ENCODE data around the gene NAMPT. TPM values are rescaled to one million over a fixed set of nuclear protein-coding genes. Genes with fewer than 3 reads are reported as not detected.

NAMPT gene
- total and polyA plus RNA-seq, 8 donors, result 24.5 to 127 (median 59.1) TPM

GRCh38 chr7:106234425-106234824, 50.4 kb downstream of the NAMPT start:
- ATAC-seq (no peak), FAIRE-seq (no peak), DNase-seq (no peak)
- no peaks in the 10 kb centered on the region for H3K9me3 ChIP-seq
- H3K27me3 ChIP-seq, result no peaks in the 10 kb centered on the region
- H3K36me3 ChIP-seq, result no peaks in the 10 kb centered on the region
- WGBS, 2 donors, result 86 to 95% methylated on average over 1 of the region's 1 CpG
- H3K4me3 ChIP-seq, result no peak overlapping the region
- TF ChIP-seq, protein P1, sequence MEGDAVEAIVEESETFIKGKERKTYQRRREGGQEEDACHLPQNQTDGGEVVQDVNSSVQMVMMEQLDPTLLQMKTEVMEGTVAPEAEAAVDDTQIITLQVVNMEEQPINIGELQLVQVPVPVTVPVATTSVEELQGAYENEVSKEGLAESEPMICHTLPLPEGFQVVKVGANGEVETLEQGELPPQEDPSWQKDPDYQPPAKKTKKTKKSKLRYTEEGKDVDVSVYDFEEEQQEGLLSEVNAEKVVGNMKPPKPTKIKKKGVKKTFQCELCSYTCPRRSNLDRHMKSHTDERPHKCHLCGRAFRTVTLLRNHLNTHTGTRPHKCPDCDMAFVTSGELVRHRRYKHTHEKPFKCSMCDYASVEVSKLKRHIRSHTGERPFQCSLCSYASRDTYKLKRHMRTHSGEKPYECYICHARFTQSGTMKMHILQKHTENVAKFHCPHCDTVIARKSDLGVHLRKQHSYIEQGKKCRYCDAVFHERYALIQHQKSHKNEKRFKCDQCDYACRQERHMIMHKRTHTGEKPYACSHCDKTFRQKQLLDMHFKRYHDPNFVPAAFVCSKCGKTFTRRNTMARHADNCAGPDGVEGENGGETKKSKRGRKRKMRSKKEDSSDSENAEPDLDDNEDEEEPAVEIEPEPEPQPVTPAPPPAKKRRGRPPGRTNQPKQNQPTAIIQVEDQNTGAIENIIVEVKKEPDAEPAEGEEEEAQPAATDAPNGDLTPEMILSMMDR (IDR thresholded peaks at IDR 0.05), result no peak
- H3K27ac ChIP-seq, result no peak overlapping the region
- intact Hi-C loops (cut with DNase I), result no loop called here
- no peaks in the 10 kb centered on the region for H3K4me1 ChIP-seq

- FAIRE-seq (no peak), ATAC-seq (no peak)
These were observed 52.8 kb downstream of the NAMPT start for GRCh38 chr7:106231856-106232490.

GRCh38 chr7:106225856-106226255, 58.9 kb downstream of the NAMPT start:
- ATAC-seq (no peak), FAIRE-seq (peak; percentile 60), DNase-seq (no peak)
- Histone ChIP-seq H3K36me3 (no peaks in the 10 kb centered on the region), H3K4me3 (no peak overlapping the region), H3K27me3 (no peaks in the 10 kb centered on the region), H3K4me1 (no peaks in the 10 kb centered on the region), H3K9me3 (no peaks in the 10 kb centered on the region), H3K27ac (no peak overlapping the region)
- intact Hi-C loops (cut with DNase I), result no loop called here
- TF ChIP-seq, protein P1 (IDR thresholded peaks at IDR 0.05), result no peak

More at GRCh38 chr7:106231856-106232490, 52.8 kb downstream of the NAMPT start:
- Histone ChIP-seq H3K4me3 (no peak overlapping the region), H3K9me3 (no peaks in the 10 kb centered on the region), H3K36me3 (no peaks in the 10 kb centered on the region), H3K27me3 (no peaks in the 10 kb centered on the region), H3K4me1 (no peaks in the 10 kb centered on the region), H3K27ac (no peak overlapping the region)
- TF ChIP-seq, protein P1 (IDR thresholded peaks at IDR 0.05), result no peak
- intact Hi-C loops (cut with DNase I), result no loop called here
- WGBS, 2 donors, result 66 to 68% methylated on average over 7 of the region's 7 CpGs
- no peak for DNase-seq

GRCh38 chr7:106224797-106225196, 60.0 kb downstream of the NAMPT start:
- no peaks in the 10 kb centered on the region for H3K27me3 ChIP-seq
- H3K27ac ChIP-seq, result no peak overlapping the region
- no peaks in the 10 kb centered on the region for H3K4me1 ChIP-seq
- WGBS, 2 donors, result 67 to 74% methylated on average over 6 of the region's 6 CpGs
- TF ChIP-seq, protein P1 (IDR thresholded peaks at IDR 0.05), result no peak
- no peak for FAIRE-seq
- H3K4me3 ChIP-seq, result no peak overlapping the region
- H3K36me3 ChIP-seq, result no peaks in the 10 kb centered on the region
- ATAC-seq, result no peak
- no peak for DNase-seq
- intact Hi-C loops (cut with DNase I), result no loop called here
- no peaks in the 10 kb centered on the region for H3K9me3 ChIP-seq

GRCh38 chr7:106223156-106223555, 61.6 kb downstream of the NAMPT start:
- Histone ChIP-seq H3K27me3 (no peaks in the 10 kb centered on the region), H3K4me3 (no peak overlapping the region), H3K4me1 (no peaks in the 10 kb centered on the region), H3K27ac (no peak overlapping the region), H3K9me3 (no peaks in the 10 kb centered on the region), H3K36me3 (no peaks in the 10 kb centered on the region)
- intact Hi-C loops (cut with DNase I), result no loop called here
- no peak for ATAC-seq
- no peak for FAIRE-seq
- DNase-seq, result no peak
- TF ChIP-seq, protein P1 (IDR thresholded peaks at IDR 0.05), result no peak
- 92 to 95% methylated on average over 4 of the region's 4 CpGs for WGBS, 2 donors

All from pancreas (tissue), 10 donors.